GM10847 (cell line): Measurements from ENCODE around the gene DGKI.

Source experiments
- POLR2A ChIP-seq: IDR thresholded peaks from 2 replicates; pipeline ENCODE4 v1.6.1; 2011; ENCODE audit not compliant: insufficient read length; ENCODE audit errors: extremely low read depth

Gene DGKI

GRCh38 chr7:137703291-137704010 is 143.3 kb downstream of the DGKI start:
- no peak for TF ChIP-seq POLR2A

- no peak for TF ChIP-seq POLR2A
Observed at GRCh38 chr7:137696988-137697387, 149.8 kb downstream of the DGKI start.

DNA sequence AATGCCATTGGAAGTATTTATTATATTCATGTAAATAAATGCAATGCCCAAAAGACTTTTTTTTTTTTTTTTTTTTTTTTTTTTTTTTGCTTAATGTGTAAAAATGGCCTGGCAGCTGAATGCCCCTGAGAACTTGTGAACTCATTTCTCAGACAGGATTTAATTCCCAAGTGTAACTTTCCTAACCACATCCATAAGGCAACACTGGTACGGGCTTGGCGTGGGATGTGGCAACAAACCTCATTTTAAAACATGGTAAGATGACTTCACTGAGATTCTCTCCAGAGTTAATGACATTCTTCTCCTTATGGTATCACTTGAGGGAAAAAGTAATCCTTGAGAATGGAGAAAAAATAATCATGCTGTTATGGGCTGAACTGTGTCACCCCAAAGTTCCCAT is 150.4 kb downstream of the DGKI start:
- no peak for TF ChIP-seq POLR2A

DNA sequence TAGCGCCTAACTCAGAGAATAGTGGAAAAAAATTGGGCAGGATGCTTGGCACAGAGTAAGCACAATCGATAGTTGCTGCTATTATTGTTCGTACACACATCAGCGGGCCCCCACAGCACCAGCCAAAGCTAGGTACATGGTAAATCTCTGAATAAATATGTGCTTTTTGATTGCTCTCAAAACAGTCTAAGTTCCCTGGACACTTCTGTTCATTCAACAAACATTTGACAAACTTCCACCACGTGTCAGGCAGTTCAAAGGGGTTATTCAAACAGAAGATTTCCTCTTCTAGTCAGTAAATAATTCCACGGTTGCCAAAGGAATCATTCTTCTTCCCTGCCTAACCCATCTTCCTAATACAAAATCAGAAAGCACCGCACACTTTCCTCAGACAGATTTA is 150.8 kb downstream of the DGKI start:
- TF ChIP-seq POLR2A = no peak

GRCh38 chr7:137695494-137695893 is 151.3 kb downstream of the DGKI start:
- TF ChIP-seq POLR2A = no peak

- no peak for TF ChIP-seq POLR2A
Observed at GRCh38 chr7:137694405-137694804, 152.4 kb downstream of the DGKI start.

- no peak for TF ChIP-seq POLR2A
Observed at GRCh38 chr7:137692399-137692798, 154.4 kb downstream of the DGKI start.

- TF ChIP-seq POLR2A = no peak
Observed at GRCh38 chr7:137691566-137691965, 155.2 kb downstream of the DGKI start.

DNA sequence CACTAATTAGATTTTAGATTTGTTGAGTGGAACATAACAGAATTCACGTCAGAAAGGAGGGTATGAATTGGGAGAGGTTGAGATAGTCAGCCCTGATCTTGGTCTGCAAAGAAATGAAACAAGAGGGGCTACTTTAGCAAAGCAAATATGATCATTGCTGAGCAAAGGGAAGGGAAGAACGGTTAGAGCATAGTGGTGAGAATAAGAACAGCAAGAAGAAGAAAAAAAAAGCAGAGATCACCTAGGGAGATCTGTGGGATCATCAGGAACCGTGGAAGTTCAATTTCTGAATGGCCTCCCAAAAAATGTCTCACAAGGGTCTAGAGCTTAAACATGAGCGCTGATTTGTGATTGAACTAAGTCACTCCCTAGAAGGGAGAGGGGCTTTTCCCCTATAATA is 156.1 kb downstream of the DGKI start:
- TF ChIP-seq POLR2A = no peak

- TF ChIP-seq POLR2A = no peak
Observed at GRCh38 chr7:137689761-137690160, 157.0 kb downstream of the DGKI start.

DNA sequence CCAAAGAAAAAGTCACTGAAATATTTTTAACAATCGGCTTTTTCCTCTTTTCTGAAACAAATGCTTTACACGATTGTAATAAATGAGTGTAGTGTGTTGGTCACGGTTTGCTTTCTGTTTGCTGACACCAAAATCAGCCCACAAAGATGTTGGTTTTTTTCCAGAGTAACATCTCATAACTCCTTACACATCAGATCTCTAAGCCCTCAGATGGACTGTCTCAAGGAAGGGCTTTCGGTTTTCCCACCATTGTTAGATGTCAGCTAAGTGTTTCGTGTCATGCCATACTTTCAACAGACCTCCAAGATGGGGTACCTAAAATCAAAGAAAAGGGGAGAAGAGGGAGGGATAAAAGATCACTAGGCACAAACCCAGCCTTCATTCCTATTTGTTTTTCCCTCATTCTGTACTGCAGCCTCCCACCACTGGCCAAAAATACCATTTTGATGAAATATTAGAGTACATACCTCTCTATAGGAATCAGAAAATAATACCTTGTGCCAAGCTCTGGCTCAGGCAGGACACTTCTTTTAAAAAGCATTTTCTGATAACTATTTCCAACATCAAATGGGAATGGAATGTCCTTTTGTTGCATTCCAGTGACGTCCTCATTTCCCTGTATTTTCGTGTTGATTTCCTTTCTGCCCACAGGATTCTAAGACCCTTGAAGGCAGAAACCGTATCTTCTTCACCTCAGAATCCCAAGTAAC is 159.1 kb downstream of the DGKI start:
- no peak for TF ChIP-seq POLR2A

DNA sequence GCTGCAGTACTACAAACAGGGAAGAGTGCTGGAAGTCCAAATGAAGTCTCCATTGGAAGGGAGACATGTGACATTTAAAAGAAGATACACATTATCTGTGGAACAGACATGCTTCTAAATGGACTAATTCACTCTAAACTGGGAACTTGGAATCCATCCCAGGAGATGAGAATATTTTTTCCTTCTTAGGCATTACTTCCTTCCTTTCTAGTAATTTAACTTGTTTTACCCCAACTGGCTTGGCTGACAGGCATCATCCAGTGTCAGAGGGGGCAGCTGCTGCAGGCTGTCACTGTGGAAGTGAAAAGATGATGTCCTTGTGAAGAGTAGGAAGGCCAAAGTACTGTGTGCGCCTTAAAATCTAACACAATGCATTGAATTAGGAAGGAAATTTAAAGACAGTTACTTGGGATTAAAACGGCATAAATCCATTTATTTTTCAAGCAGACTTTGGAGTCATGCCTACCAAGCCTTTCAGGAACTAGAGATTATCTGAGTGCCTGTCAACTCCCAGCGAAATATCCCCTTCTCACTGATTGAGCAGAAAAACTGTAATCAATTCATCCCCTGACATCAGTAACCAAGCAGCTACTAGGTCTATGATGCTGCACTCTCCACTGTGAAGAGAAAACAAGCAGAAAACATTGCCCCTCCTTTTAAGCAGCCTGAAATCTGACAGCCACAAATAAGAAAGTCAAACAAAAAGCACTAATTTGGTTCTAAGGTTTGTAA is 161.2 kb downstream of the DGKI start:
- TF ChIP-seq POLR2A = no peak

GRCh38 chr7:137684776-137685175 is 162.0 kb downstream of the DGKI start:
- no peak for TF ChIP-seq POLR2A

GRCh38 chr7:137684316-137684715 is 162.5 kb downstream of the DGKI start:
- TF ChIP-seq POLR2A = no peak

- TF ChIP-seq POLR2A = no peak
Observed at GRCh38 chr7:137682596-137682995, 164.2 kb downstream of the DGKI start.
